Ishikawa (cell line): ENCODE measurements around the gene ABCC5.

ENCODE experiments used
- CEBPB ChIP-seq: IDR thresholded peaks from 2 replicates; pipeline ENCODE4 v1.6.1; 2012
- CREB1 ChIP-seq: IDR thresholded peaks from 2 replicates; pipeline ENCODE4 v1.6.1; 2012; ENCODE audit warnings: low read depth
- EGR1 ChIP-seq: IDR thresholded peaks from 2 replicates; pipeline ENCODE4 v1.6.1; 2012
- EP300 ChIP-seq: IDR thresholded peaks from 2 replicates; pipeline ENCODE4 v1.6.1; 2012; ENCODE audit warnings: borderline replicate concordance
- FOXM1 ChIP-seq: IDR thresholded peaks from 2 replicates; pipeline ENCODE4 v1.6.1; 2012; ENCODE audit warnings: low read depth, borderline replicate concordance
- NFIC ChIP-seq: IDR thresholded peaks from 2 replicates; pipeline ENCODE4 v1.6.1; 2012
- RAD21 ChIP-seq: IDR thresholded peaks from 2 replicates; pipeline ENCODE4 v1.6.1; 2012; ENCODE audit warnings: low read depth
- TAF1 ChIP-seq: IDR thresholded peaks from 2 replicates; pipeline ENCODE4 v1.6.1; 2012; ENCODE audit warnings: low read depth, mild to moderate bottlenecking
- TCF12 ChIP-seq: IDR thresholded peaks from 2 replicates; pipeline ENCODE4 v1.6.1; 2012; ENCODE audit warnings: low read depth
- TEAD4 ChIP-seq: IDR thresholded peaks from 2 replicates; pipeline ENCODE4 v1.6.1; 2012
- YY1 ChIP-seq: IDR thresholded peaks from 2 replicates; pipeline ENCODE4 v1.6.1; 2012; ENCODE audit warnings: low read depth
- ZBTB7A ChIP-seq: IDR thresholded peaks from 2 replicates; pipeline ENCODE4 v1.6.1; 2012; ENCODE audit warnings: low read depth
- TF ChIP-seq, protein P1 (sequence below): IDR thresholded peaks from 2 replicates; pipeline ENCODE4 v1.6.1; 2012
- TF ChIP-seq, protein P2 (sequence below): IDR thresholded peaks from 2 replicates; pipeline ENCODE4 v1.6.1; 2012
- TF ChIP-seq, protein P3 (sequence below): IDR thresholded peaks from 2 replicates; pipeline ENCODE4 v1.6.1; 2012; ENCODE audit warnings: low read depth, mild to moderate bottlenecking

Gene ABCC5

DNA sequence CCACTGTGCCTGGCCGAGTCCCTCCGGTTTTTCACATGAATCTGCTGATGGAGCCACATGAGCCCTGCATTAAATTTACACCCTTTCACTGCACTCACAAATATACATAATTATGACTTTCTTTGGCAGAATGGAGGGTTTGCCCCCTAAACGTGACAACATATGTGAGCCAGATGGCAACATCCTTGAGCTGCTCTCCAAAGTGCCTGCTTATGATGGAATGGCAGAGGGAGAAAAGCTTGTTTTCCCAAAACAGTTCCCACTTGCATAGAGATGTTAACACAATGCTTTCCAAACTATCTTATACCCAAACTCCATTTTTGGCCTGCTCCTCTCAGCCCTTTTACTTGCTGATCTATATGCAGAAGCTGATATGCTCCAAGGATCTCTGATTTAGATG is 54.9 kb downstream of the ABCC5 start:
- TF ChIP-seq, protein P1, sequence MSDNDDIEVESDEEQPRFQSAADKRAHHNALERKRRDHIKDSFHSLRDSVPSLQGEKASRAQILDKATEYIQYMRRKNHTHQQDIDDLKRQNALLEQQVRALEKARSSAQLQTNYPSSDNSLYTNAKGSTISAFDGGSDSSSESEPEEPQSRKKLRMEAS = no peak
- TF ChIP-seq TEAD4 = no peak
- no peak for TF ChIP-seq EGR1
- TF ChIP-seq EP300 = no peak
- no peak for TF ChIP-seq CEBPB
- no peak for TF ChIP-seq NFIC
- TF ChIP-seq, protein P2, sequence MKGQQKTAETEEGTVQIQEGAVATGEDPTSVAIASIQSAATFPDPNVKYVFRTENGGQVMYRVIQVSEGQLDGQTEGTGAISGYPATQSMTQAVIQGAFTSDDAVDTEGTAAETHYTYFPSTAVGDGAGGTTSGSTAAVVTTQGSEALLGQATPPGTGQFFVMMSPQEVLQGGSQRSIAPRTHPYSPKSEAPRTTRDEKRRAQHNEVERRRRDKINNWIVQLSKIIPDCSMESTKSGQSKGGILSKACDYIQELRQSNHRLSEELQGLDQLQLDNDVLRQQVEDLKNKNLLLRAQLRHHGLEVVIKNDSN = no peak
- no peak for TF ChIP-seq YY1
- TF ChIP-seq ZBTB7A = no peak
- TF ChIP-seq TAF1 = no peak
- TF ChIP-seq, protein P3, sequence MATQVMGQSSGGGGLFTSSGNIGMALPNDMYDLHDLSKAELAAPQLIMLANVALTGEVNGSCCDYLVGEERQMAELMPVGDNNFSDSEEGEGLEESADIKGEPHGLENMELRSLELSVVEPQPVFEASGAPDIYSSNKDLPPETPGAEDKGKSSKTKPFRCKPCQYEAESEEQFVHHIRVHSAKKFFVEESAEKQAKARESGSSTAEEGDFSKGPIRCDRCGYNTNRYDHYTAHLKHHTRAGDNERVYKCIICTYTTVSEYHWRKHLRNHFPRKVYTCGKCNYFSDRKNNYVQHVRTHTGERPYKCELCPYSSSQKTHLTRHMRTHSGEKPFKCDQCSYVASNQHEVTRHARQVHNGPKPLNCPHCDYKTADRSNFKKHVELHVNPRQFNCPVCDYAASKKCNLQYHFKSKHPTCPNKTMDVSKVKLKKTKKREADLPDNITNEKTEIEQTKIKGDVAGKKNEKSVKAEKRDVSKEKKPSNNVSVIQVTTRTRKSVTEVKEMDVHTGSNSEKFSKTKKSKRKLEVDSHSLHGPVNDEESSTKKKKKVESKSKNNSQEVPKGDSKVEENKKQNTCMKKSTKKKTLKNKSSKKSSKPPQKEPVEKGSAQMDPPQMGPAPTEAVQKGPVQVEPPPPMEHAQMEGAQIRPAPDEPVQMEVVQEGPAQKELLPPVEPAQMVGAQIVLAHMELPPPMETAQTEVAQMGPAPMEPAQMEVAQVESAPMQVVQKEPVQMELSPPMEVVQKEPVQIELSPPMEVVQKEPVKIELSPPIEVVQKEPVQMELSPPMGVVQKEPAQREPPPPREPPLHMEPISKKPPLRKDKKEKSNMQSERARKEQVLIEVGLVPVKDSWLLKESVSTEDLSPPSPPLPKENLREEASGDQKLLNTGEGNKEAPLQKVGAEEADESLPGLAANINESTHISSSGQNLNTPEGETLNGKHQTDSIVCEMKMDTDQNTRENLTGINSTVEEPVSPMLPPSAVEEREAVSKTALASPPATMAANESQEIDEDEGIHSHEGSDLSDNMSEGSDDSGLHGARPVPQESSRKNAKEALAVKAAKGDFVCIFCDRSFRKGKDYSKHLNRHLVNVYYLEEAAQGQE = no peak
- TF ChIP-seq TCF12 = no peak
- no peak for TF ChIP-seq RAD21
- TF ChIP-seq CREB1 = no peak
- TF ChIP-seq FOXM1 = no peak

DNA sequence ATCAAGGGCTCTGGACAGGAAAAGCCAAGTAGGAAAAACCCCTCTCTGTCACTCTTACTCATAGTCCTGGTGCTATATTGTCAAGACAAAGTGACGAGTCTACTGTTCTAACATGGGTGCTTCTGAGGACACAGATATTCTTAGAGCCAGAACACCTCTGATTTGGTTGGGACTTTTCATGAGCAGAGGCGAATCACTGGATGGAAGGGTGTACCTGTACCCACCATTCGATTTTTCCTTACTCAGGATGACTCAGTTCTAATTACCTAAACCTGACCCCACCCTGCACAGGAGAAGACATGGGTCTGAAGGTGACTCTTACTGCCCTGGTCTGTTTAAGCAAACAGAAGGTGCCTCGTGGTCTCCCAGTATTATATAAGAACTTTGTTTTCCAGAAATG is 58.5 kb downstream of the ABCC5 start:
- no peak for TF ChIP-seq CREB1

DNA sequence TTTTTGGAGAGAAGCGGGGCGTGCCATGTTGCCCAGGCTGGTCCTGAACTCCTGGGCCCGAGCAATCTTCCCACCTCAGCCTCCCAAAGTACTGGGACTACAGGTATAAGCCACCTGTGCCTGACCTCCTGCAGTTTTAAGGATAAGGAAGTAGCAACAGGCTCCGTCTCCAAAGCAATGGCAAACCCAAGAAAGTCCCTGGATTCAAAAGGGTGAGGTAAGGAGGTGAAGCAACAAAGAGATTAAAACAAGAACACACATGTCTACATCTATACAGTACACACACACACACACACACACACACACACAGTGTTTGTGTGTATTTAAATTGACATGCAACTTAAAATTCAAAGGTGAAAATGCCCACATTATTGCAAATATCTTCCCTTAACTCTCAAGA is 58.9 kb downstream of the ABCC5 start:
- no peak for TF ChIP-seq YY1
- TF ChIP-seq NFIC = no peak
- no peak for TF ChIP-seq CEBPB
- TF ChIP-seq EGR1 = no peak
- TF ChIP-seq, protein P2 = no peak
- TF ChIP-seq FOXM1 = no peak
- no peak for TF ChIP-seq TCF12
- TF ChIP-seq ZBTB7A = no peak

DNA sequence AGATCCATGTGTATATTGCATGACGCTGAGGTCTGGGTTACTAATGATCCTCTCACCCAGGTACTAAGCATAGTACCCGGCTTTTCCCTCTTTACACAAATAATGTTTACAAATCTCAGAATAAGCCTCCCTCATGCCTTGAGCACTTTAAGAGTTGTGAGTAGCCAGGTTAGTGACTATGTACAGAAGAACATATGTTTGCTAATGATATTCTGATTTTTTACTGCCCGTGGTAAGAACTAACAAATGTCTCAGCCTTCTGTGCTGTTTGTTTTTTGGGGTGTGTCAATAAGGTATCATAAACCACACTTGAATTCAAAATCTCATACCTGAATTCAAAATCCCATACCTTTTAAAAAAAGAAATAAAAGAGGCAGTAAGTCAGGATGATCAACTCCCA is 59.5 kb downstream of the ABCC5 start:
- TF ChIP-seq CREB1 (no peak), CEBPB (no peak), TAF1 (no peak), FOXM1 (no peak), EGR1 (no peak)
- TF ChIP-seq, protein P2 = no peak

DNA sequence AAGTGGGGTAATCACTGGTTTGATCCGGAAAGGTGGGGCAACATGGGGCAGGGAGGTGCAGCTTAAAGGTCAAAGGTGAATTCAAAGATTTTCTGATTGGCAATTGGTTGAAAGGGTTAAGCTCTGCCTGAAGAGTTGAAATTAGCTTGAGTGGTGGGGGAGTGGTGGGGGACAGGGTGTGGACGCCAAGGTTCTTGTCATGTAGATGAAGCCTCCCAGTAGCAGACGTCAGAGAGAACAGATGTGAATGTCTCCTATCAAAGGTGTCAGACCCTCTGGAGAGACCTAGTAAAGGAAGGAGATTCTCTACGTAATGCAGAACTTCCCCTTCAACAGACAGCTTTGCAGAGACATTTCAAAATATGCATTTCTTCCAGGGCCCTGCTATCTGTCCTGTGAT is 62.8 kb downstream of the ABCC5 start:
- no peak for TF ChIP-seq CEBPB
- no peak for TF ChIP-seq EGR1
- no peak for TF ChIP-seq ZBTB7A
- TF ChIP-seq, protein P1 = no peak
- no peak for TF ChIP-seq TEAD4
- TF ChIP-seq, protein P3 = no peak
- no peak for TF ChIP-seq NFIC
- no peak for TF ChIP-seq EP300
- TF ChIP-seq TCF12 = no peak
- TF ChIP-seq TAF1 = no peak
- TF ChIP-seq, protein P2 = no peak
- no peak for TF ChIP-seq RAD21
- TF ChIP-seq YY1 = no peak
- no peak for TF ChIP-seq FOXM1

DNA sequence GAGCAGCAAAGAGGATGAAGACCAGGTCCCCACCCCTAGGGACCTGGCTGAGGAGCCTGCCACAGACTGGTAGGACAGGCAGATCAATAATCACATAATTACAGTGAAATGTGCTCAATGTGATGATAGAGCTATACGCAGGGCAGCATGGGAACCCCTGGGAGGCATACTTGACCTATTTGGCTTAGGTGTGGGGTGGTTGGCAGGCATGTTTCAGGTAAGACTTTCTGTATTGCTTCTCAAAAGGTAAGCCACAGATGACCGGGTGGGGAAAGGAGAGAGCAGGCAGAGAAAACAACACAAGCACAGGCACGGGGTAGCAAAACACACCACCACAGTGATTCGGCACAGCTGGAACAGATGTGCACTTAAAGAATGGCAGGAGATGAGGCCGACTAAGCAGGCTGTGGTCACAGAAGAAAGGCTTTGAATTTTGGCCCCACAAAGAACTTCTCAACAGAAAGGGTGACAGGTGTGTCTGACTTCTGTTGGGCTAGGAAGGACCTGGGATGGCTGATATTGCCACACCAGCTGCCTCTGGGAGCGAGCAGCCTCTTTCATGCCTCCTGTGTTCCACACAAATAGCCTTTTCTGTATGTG is 64.1 kb downstream of the ABCC5 start:
- TF ChIP-seq ZBTB7A = no peak
- no peak for TF ChIP-seq TEAD4
- TF ChIP-seq, protein P2 = no peak
- TF ChIP-seq EGR1 = no peak
- TF ChIP-seq EP300 = no peak
- TF ChIP-seq, protein P3 = no peak
